Measurements from ENCODE around the gene ZNF169. TPM values are rescaled to one million over a fixed set of nuclear protein-coding genes. Genes with fewer than 3 reads are reported as not detected.

Gene ZNF169
- total and polyA plus RNA-seq, 2 donors (not counting 3 experiments of a cell fraction or from before 2014, with no cell fraction given): 5.4 to 7.7 TPM

GRCh38 chr9:94289691-94290090 is 30.6 kb downstream of the ZNF169 start:
- Histone ChIP-seq H3K36me3 (ENCODE audit: control insufficient read depth in 2 of 2, extremely low read depth in 1 of 2, insufficient read depth in 2 of 2, low read length in 2 of 2) (peaks cover 0 to 4% of the 10 kb centered on the region in 2 experiments), H3K27ac (ENCODE audit: insufficient read depth, low read depth, low read length) (no peak overlapping the region), H3K79me2 (ENCODE audit: control insufficient read depth, insufficient read depth, low read length) (no peaks in the 10 kb centered on the region), H3K9ac (replicated peaks; ENCODE audit: extremely low read depth, insufficient read depth, low read length) (no peak overlapping the region), H3K4me3 (replicated peaks in 1 of 3; ENCODE audit: insufficient read depth in 1 of 3, low read depth in 1 of 3, low read length in 3 of 3) (no peak overlapping the region), H3K27me3 (ENCODE audit: control insufficient read depth in 2 of 2, insufficient read depth in 2 of 2, low read length in 2 of 2) (no peaks in the 10 kb centered on the region), H2AFZ (ENCODE audit: low read depth, low read length) (no peak overlapping the region), H3K9me3 (replicated peaks; ENCODE audit: control insufficient read depth, insufficient read depth, low read length) (no peaks in the 10 kb centered on the region), H3K4me2 (ENCODE audit: insufficient read depth, low read length) (no peak overlapping the region), H3K9me1 (replicated peaks; ENCODE audit: control insufficient read depth, extremely low read depth, insufficient read depth, low read length) (no peaks in the 10 kb centered on the region), H4K20me1 (replicated peaks; ENCODE audit: control insufficient read depth, extremely low read depth, insufficient read depth, low read length) (no peaks in the 10 kb centered on the region), H3K4me1 (ENCODE audit: control insufficient read depth, extremely low read depth, insufficient read depth, low read length) (no peaks in the 10 kb centered on the region)
- ChIA-PET POLR2A (no interaction called here), CTCF (no interaction called here)
- TF ChIP-seq JUN (IDR thresholded peaks at IDR 0.05; ENCODE audit: borderline replicate concordance, insufficient read depth, insufficient read length, low read depth): no peak
- TF ChIP-seq POLR2AphosphoS5 (IDR thresholded peaks at IDR 0.05; ENCODE audit: insufficient read depth, low read depth, low read length): no peak
- TF ChIP-seq POLR2A (IDR thresholded peaks at IDR 0.05; ENCODE audit: low read depth, low read length): no peak
- no peak for TF ChIP-seq MAX (IDR thresholded peaks at IDR 0.05; ENCODE audit: insufficient read depth, insufficient read length)
- TF ChIP-seq EZH2 (IDR thresholded peaks at IDR 0.05; ENCODE audit: borderline replicate concordance, low read depth, low read length, severe bottlenecking): no peak
- TF ChIP-seq MYC (IDR thresholded peaks at IDR 0.05; ENCODE audit: low read depth, low read length): no peak
- no peak for TF ChIP-seq FOS (IDR thresholded peaks at IDR 0.05; ENCODE audit: borderline replicate concordance, insufficient read depth, low read length)
- FAIRE-seq: no peak
- no peak for DNase-seq (ENCODE audit: low read depth, low spot score)
- dilution Hi-C loops (cut with MboI; ENCODE audit: extremely low pct_ligation_motif_present, low sequenced_read_pairs): no loop called here
- BruUV-seq (replicated peaks): no TSS peak
- intact Hi-C loops (cut with micrococcal nuclease): no loop called here

DNA sequence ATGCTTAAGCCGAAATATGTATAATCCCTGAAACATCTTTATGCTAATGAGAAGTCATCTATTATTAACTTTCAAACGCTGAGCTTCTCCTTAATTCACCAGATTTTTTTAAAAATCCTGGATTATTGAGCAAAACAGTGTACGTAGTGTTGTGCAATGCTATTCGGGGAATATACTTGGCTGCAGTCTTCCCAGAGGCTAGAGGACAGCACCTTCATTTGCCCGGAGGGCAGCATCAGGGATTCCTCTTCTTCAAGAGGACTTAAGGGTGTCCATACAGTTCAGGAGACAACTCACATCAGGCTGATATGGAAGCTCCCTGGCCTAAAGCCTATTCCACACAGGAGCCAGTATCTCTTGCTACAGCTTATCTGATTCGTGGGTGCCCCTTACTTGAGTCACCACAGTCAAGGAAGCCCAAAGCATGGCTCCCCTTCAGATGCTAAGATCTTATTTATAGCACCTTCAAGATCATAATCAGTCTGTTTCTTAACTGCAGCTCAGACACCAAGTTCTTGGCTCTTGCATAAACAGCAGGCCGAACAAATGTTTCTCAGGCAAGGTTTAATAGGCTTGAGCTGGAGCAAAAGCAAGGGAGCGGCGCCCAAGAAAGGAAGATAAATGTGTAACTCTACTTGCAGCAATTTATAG is 40.0 kb downstream of the ZNF169 start:
- H3K4me3 ChIP-seq (replicated peaks in 1 of 3; ENCODE audit: insufficient read depth in 1 of 3, low read depth in 1 of 3, low read length in 3 of 3): no peak overlapping the region
- intact Hi-C loops (cut with micrococcal nuclease): no loop called here
- no peaks in the 10 kb centered on the region for H3K4me1 ChIP-seq (ENCODE audit: control insufficient read depth, extremely low read depth, insufficient read depth, low read length)
- H3K27me3 ChIP-seq (ENCODE audit: control insufficient read depth in 2 of 2, insufficient read depth in 2 of 2, low read length in 2 of 2): no peaks in the 10 kb centered on the region
- dilution Hi-C loops (cut with MboI; ENCODE audit: extremely low pct_ligation_motif_present, low sequenced_read_pairs): no loop called here
- H3K9ac ChIP-seq (replicated peaks; ENCODE audit: extremely low read depth, insufficient read depth, low read length): no peak overlapping the region
- H3K9me3 ChIP-seq (replicated peaks; ENCODE audit: control insufficient read depth, insufficient read depth, low read length): no peaks in the 10 kb centered on the region
- peaks cover 0 to 3% of the 10 kb centered on the region in 2 experiments for H3K36me3 ChIP-seq (ENCODE audit: control insufficient read depth in 2 of 2, extremely low read depth in 1 of 2, insufficient read depth in 2 of 2, low read length in 2 of 2)
- no peaks in the 10 kb centered on the region for H3K79me2 ChIP-seq (ENCODE audit: control insufficient read depth, insufficient read depth, low read length)
- no peak overlapping the region for H3K27ac ChIP-seq (ENCODE audit: insufficient read depth, low read depth, low read length)
- no peaks in the 10 kb centered on the region for H3K9me1 ChIP-seq (replicated peaks; ENCODE audit: control insufficient read depth, extremely low read depth, insufficient read depth, low read length)
- ChIA-PET CTCF (interaction anchor here (0.9 kb wide), 1 partner anchor 233 kb away, joined by 3 read pairs; no protein-coding TSS in a partner anchor), POLR2A (no interaction called here)
- TF ChIP-seq JUN (IDR thresholded peaks at IDR 0.05; ENCODE audit: borderline replicate concordance, insufficient read depth, insufficient read length, low read depth): no peak
- TF ChIP-seq FOS (IDR thresholded peaks at IDR 0.05; ENCODE audit: borderline replicate concordance, insufficient read depth, low read length): no peak
- no peak for TF ChIP-seq POLR2A (IDR thresholded peaks at IDR 0.05; ENCODE audit: low read depth, low read length)
- no peak for TF ChIP-seq EZH2 (IDR thresholded peaks at IDR 0.05; ENCODE audit: borderline replicate concordance, low read depth, low read length, severe bottlenecking)
- no peak for TF ChIP-seq MYC (IDR thresholded peaks at IDR 0.05; ENCODE audit: low read depth, low read length)
- no peak for TF ChIP-seq GATA2 (IDR thresholded peaks at IDR 0.05; ENCODE audit: insufficient read depth, insufficient read length, low read depth, low read length)
- no peak for TF ChIP-seq MAX (IDR thresholded peaks at IDR 0.05; ENCODE audit: insufficient read depth, insufficient read length)
- TF ChIP-seq, protein P1, sequence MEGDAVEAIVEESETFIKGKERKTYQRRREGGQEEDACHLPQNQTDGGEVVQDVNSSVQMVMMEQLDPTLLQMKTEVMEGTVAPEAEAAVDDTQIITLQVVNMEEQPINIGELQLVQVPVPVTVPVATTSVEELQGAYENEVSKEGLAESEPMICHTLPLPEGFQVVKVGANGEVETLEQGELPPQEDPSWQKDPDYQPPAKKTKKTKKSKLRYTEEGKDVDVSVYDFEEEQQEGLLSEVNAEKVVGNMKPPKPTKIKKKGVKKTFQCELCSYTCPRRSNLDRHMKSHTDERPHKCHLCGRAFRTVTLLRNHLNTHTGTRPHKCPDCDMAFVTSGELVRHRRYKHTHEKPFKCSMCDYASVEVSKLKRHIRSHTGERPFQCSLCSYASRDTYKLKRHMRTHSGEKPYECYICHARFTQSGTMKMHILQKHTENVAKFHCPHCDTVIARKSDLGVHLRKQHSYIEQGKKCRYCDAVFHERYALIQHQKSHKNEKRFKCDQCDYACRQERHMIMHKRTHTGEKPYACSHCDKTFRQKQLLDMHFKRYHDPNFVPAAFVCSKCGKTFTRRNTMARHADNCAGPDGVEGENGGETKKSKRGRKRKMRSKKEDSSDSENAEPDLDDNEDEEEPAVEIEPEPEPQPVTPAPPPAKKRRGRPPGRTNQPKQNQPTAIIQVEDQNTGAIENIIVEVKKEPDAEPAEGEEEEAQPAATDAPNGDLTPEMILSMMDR (IDR thresholded peaks at IDR 0.05; ENCODE audit: extremely low read depth in 1 of 2, insufficient read depth in 1 of 2, low read depth in 1 of 2, low read length in 2 of 2): no peak
- no peak overlapping the region for H3K4me2 ChIP-seq (ENCODE audit: insufficient read depth, low read length)
- DNase-seq (ENCODE audit: low read depth, low spot score) (no peak), FAIRE-seq (no peak)
- H4K20me1 ChIP-seq (replicated peaks; ENCODE audit: control insufficient read depth, extremely low read depth, insufficient read depth, low read length): no peaks in the 10 kb centered on the region
- BruUV-seq (replicated peaks): no TSS peak
- H2AFZ ChIP-seq (ENCODE audit: low read depth, low read length): no peak overlapping the region

All from endothelial cell of umbilical vein (primary cell).